T-helper 1 cell (primary cell): Measurements from ENCODE around the gene ALKBH5.
A peak's percentile ranks its signal among the peaks of the same experiment; 100 is the strongest.

Experiments
- DNase-seq, 5 donors: peaks; one replicate each; pipeline ENCODE4 v3.0.0-alpha.2; 2012 to 2020
- total RNA-seq, 4 donors: gene quantifications; one replicate each; lab custom pipeline; 2026; lab: John Stamatoyannopoulos, UW

Gene ALKBH5
- 132 to 228 (median 140) reads per million in 4 donors for total RNA-seq

DNA sequence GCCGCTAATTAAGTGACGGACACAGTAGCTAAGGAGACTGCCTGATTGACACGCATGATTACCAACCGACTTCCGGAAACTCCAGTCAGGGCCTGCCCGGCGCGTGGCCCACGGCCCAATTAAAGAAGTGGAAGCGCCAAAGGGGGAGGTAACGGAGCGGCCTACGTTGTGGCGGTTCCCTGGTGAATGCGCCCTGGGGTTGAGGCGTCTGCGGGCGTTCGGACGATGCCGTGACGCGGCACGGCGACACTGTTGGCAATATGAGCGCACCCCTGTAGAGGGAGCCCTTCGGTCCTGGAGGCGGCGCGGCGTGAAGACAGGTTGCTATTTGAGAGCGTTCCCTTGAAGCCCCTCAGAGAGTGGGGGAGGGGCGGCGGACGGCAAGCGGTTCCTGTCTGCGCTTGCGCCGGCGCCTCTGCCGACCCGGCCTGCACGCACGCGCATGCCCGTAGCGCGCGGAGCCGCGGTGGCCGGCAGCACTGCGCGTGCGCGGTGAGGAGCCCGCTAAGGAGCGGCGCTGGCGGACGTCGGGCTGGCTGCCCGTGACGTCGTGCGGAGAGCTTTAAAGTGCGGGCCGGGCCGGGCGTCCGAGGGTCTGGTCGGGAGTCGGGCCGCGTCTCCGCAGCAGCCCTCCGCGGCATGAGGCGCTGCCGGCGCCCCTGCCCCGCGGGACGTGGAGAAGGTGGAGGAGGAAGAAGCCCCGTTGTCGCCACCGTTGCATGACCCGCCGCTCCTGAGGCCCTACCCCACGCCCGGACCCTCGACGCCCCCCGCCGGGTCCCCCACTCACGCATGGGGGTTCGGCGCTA is at the start of gene ALKBH5:
Gene ALKBH5, plus strand, starts transcription at position 495 of the 809 bp plus-strand sequence. CDS start 416 bp downstream, outside the sequence.
- DNase-seq = peak; percentile 94 to 99 (median 95)

DNA sequence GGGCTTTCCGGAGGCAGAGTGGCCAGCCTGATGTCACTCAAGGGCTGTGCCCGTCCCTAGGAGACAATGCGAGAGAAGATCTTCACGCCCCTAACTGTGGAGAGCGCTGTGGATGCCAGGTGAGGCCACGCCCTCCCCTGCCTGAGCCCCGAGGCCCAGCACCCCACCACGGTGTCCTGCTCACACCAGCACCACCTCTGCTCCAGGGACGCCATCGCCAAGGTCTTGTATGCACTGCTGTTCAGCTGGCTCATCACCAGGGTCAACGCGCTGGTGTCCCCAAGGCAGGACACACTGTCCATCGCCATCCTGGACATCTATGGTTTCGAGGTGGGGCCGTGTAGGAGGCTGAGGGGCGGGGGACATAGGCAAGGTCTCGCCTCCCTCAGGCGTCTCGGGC is 47.3 kb upstream of the ALKBH5 start:
- DNase-seq = no peak

DNA sequence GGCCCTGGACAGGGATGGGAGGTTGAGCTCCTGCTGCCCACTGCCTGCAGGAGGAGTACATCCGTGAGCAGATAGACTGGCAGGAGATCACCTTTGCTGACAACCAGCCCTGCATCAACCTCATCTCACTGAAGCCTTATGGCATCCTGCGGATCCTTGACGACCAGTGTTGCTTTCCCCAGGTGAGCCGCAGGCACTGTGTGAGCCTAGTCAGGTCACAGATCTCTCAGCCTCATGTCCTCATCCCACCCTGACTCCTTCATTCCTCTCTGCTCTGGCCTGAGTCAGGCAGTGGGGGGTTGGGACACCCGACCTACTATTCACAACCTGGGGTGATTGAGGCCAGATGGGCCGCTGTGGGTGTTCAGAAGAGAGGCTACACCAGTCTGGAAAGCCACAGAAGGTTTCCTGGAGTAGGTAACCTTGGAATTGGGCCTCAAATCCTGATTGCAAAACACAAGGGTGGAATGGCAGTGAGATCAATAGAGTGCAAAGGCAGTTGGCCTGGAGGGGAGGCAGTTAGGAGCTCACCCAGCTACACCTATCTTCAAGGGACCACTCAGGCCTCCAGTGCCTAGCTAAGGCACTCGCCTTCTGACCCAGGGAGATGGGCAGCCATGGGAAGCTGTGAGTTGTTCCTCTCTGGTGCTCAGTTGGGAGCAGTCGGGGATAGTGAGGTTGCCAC is 45.4 kb upstream of the ALKBH5 start:
- no peak for DNase-seq

DNA sequence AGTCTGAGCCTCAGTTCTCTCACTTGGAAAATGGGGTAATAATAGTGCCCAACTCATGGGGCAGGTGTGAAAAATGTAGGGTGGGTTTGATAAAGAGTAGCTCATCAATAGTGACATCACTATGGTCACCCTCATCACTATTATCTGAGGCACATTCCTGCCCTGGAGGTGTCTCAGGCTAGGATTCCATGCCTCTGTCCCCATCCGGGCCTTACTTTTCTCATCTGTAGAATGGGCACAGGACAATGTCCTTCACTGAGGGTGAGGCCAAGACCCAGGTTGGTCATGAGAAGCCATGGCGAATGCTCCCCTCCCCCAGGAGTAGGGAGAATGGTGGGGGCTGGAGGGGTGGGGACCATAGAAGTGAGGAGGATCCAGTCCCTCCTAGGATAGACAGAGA is 44.5 kb upstream of the ALKBH5 start:
- DNase-seq = no peak

DNA sequence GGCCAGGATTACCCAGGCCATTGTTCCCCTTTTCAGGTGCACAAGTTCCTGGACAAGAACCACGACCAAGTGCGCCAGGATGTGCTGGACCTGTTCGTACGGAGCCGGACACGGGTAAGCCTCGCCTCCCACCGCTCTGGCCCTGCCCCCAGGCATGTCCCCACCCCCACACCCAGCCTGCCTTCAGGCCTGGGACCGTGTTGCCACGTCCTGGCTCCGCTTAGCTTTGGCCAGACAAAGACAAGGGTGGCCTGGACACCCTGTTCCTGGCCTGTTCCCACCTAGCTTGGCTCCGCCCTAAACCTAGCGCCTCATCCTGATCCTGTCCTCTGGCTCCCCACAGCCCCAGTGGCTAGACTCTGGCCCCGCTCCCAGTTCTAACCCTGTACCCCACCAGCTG is 44.1 kb upstream of the ALKBH5 start:
- DNase-seq = no peak

DNA sequence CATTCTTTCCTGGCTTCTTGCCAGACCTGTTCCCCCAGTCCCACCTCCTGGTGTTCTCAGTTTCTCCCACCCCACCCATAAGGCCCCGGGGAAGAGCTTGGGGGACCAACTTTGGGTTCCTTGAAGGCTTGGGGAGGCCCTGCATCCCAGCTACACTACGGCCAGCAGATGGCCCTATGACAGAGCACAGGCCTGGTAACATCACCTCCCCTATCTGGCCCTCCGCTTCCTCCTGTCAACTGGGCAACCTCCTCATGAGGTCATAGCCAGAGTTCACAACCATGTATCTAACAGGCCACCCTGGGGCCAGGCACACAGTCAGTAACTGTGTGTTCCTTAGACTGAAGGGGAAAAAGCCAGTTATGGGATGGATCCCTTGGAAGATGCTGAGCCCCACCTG is 43.7 kb upstream of the ALKBH5 start:
- DNase-seq = no peak

DNA sequence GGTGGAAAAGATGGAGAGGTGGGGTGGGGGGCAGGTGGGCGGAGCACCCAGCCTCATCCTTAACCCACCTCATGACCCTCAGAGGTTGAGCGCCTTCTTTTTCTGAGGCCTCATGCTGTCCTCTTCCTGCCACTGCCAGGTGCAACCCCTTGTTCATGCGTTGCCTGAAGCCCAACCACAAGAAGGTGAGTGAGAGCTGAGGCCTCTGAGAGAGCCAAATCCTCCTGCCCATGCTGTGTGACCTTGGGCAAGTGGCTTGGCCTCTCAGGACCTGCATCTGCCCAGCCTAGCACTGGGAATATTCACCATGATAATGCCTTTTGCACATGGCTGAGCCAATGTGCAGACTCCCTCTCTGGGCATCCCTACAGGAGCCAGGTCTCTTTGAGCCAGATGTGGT is 43.0 kb upstream of the ALKBH5 start:
- no peak for DNase-seq

DNA sequence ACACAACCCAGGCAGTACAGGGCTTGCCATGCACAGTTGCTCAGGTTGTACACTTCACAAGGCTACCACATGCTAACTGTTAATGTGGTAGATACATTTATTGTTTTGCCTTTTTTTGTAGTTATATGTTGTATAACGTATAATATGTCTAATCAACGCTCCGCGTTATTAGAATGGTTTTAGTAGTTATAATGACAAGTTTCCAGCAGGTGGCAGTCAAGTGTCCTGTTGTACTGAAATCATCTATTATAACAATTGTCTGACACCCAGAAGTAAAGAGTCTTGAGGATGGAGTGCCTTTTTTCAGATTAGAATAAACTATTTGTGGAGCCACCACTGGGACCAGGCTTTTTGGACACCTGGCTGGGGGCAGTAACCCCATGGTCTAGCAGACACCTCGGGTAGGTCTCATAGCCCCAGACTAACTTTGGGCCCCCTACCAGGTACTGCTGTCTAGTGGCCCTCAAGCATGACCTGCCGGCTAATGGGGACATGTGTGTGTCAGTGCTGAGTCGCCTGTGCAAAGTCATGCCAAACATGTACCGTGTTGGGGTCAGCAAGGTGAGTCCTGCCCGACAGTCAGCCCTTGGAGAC is 42.3 kb upstream of the ALKBH5 start:
- DNase-seq = peak in 2 of 5 donors; percentile 28 to 52

DNA sequence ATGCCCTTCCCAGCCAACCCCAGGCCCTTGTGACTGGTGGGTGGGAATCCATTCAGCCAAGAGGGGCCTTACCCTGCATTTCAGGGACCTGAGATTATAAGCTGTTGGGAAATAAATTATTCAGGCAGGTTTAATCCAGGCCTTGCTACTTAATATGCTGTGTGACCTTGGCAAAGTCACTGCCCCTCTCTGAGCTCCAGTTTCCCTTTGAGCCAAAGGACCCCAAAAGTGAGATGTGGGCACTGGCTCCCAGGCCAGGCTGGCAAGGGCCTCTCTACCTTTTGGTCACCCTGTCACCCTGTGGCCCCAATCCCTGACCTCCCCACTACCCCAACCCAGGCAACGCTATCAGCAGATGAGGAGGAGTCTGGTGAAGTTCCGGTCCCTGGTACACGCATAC is 41.2 kb upstream of the ALKBH5 start:
- DNase-seq = no peak

DNA sequence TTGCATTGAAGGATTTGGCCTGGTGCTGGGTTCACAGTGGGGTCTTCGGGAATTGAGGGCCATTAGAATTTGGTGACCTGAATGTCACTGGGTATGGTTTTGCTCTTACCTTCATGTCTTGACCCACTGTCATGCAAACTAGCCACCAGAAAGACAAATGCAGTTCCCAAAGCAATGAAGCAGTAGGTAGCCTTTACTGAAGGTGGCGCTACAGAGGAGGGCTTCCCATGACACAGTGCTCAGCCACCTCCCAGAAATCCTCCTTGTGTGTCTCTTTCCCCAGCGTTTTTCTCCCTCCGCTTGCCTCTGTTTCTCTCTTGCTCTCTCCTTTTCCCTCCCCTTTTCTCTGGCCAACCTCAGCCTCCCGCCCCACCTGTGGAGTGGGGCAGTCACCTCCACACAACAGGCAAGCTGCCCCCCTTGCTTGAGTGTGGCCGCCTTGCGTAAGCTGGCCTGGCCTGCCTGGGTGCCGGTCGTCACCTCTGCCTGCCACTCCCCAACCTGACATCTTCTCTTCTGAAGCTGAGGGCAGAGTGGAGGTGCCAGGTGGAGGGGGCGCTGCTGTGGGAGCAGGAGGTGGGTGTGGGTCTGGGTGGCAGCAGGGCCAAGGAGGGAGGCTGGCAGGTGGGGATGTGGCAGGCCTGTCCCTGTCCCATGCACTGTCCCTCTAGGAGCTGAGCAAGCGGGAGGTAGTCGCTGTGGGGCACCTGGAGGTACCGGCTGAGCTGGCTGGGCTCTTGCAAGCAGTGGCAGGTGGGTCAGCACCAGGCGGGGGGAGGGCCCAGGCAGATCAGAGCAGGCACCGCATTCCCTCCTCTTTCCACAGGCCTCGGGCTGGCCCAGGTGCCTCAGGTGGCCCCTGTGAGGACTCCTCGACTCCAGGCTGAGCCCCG is 40.3 kb upstream of the ALKBH5 start:
- no peak for DNase-seq

DNA sequence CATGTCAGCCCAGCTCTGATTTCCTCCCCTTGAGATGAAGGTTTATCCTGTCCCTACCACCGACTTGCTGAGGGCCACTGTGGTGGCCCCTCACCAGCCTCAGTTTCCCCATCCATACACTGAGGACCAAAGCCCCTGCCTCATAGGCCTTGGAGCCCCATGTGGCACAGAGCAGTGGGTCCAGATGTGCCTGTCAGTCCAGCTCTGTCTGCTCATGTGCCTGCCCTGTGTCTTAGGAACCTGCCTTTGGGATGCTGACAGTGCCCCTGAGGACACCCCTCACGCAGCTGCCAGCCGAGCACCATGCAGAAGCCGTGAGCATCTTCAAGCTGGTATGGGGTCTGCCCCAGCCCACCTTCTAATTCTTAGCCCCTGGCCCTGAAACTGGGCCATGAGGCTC is 39.4 kb upstream of the ALKBH5 start:
- no peak for DNase-seq

DNA sequence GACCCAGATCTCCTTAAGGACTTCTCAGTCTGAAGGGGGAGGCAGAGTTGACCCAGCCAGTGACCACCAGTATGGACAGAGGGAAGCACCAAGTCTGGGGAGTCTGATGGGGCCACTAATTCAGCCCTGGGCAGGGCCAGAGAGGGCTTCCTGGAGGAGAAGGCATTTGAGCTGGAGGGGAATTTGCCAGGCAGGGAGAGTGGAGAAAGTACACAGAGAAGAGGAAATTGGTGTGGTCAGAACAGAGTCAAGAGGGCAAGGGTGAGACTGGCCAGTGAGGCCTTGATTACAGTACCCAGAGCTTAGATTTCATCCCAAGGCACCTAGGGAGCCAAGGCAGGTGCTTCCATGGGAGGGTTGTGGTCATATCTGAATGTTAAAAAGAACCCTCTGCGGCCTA is 38.8 kb upstream of the ALKBH5 start:
- no peak for DNase-seq

DNA sequence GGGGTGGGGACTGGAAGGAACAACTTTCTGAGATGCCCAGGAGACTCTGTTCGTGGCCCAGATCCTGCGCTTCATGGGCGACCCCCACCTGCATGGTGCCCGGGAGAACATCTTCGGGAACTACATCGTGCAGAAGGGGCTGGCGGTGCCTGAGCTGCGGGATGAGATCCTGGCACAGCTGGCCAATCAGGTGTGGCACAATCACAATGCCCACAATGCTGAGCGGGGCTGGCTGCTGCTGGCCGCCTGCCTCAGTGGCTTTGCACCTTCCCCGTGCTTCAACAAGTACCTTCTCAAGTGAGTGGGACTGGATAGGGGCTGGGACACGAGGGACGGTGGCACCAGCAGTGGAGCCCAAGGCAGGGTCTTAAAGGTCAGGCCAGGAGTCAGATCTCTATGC is 37.8 kb upstream of the ALKBH5 start:
- DNase-seq = no peak

DNA sequence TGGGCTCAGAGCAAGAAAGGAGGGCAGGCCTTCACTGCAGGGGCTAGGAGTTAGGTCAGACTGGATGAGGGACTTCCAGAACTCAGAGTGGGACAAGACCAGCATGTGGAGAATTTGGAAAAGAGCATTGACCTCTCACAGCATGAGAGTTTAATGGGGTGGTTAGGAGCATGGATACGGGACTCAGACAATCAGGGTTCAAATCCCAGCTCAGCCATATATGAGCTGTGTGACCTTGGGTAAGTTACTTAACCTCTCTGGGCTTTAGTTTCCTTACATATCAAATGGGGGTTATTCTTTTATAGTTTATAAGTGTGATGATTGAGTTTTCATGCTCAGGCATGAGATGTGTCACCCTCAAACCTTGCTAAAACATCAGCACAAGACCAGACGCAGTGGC is 37.4 kb upstream of the ALKBH5 start:
- no peak for DNase-seq

DNA sequence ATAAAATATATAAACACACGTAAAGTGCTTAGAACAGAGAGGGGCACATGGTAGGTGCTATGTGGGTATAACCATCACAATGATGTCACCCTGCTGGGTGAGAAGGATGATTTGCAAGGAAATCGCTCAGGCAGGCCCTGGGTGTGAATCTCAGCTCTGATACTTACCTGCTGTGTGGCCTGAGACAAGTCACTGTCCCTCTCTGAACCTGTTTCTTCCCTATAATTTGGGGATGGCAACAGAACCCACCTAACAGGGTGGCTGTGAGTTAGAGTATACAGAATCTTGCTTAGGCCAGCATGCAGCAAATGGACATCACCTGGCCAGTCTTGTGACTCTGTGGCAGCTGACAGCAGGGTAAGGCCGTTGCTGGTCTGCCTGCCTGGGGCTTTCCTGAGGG is 36.6 kb upstream of the ALKBH5 start:
- DNase-seq = no peak

DNA sequence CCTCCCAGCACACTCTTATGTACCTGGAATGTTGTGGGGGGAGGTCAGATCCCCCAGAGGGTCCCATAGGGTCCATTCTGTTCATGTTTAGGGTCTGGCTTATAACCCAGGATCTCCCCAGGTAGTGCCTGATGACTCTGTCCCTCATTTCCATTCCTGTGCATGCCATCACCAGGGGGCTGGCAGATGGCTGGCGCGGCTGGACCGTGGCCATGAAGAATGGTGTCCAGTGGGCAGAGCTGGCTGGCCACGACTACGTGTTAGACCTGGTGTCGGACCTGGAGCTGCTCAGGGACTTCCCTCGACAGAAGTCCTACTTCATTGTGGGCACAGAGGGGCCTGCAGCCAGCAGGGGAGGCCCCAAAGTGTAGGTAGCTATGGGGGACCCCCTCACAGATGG is 35.0 kb upstream of the ALKBH5 start:
- DNase-seq = no peak

DNA sequence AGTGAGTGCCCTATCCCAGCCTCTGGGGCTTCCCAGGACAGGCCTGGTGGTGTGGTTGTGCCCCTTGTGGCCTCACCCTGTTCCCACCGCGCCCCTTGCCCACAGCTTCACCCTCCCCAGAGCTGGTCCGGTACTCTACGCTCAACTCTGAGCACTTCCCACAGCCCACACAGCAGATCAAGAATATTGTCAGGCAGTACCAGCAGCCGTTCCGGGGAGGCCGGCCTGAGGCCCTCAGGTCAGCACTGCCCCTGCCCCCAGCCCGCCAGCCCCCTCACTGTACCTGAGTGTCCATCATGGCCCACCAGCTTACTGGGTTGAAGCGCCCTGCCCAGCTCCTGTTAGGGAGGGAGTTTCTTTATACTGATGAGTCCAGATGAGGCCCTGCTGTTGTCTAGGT is 32.3 kb upstream of the ALKBH5 start:
- no peak for DNase-seq

DNA sequence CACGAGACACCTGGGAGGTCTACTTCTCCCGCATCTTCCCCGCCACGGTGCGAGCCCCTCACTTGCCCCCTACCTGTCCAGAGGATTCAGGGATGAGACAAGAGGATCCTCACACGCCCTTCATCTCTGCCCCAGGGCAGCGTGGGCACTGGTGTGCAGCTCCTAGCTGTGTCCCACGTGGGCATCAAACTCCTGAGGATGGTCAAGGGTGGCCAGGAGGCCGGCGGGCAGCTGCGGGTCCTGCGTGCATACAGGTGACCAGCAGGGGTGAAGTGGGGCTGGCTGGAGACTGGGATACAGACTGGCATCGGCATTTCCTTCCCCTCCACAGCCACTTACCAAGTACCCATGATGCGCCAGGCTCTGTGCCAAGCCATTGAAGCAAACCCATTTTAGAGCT is 28.4 kb upstream of the ALKBH5 start:
- no peak for DNase-seq

DNA sequence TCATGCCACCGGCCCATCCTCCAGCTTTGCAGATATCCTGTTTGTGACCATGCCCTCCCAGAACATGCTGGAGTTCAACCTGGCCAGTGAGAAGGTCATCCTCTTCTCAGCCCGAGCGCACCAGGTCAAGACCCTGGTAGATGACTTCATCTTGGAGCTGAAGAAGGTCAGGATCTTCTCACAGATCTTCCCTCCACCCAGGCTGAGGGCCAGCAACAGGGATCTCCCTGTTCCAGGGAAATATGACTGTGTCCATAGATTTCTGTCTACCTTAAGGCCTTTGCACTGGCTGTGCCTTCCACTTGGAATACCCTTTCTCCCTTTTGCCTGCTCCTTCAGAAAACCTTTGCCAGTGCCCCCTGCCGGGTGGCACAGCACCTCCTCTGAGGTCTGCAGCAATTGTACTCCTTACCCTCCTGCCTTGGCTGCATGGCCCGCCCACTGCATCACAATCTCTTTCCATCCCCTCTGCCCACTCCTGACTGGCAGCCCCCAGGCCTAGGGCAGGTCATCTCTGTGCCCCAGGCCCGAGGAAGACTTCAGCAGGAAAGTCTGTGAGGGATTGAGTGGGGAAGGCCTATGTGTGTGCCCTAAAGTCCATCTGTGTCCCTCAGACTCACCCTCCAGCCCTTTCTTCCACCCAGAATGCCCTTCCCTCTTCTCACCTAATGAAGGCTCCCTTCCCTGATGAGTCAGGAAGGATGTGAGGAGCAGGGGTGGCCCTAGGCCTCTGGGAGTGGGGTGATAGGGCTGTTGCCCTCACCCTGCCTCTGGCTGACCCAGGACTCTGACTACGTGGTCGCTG is 27.3 kb upstream of the ALKBH5 start:
- no peak for DNase-seq

DNA sequence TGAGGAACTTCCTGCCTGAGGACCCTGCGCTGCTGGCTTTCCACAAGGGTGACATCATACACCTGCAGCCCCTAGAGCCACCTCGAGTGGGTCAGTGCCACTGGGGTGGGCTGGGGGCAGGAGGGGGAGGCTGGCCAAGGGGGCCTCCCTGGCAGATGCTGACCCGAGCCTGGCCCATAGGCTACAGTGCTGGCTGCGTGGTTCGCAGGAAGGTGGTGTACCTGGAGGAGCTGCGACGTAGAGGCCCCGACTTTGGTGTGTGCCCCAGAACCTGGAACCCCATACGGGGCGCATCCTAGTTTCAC is 26.7 kb upstream of the ALKBH5 start:
- no peak for DNase-seq

DNA sequence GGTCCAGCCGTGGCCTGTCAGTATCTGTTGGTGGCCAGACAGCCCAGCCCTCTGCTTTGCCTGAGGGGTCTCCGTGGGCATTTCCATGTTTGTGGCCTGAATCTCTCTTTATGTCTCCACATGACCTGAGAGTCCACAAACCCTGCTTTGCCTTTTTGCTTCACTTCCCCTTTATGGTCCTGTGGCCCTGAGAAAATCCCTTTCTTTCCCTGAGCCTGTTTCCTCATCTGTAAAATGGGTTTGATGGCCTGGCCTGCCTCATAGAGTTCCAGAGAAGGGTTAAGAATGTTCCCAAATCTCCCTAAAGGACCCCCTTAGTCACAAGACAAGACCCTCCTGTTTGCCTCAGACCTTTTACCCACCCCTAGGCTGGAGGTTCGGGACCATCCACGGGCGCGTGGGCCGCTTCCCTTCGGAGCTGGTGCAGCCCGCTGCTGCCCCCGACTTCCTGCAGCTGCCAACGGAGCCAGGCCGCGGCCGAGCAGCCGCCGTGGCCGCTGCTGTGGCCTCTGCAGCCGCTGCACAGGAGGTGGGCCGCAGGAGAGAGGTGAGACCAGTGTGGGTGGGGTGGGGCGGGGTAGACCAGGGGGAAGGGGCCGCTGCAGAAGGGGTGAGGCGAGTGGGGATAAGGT is 26.2 kb upstream of the ALKBH5 start:
- no peak for DNase-seq
